Measurements from ENCODE around the gene HDAC1.

Gene HDAC1

DNA sequence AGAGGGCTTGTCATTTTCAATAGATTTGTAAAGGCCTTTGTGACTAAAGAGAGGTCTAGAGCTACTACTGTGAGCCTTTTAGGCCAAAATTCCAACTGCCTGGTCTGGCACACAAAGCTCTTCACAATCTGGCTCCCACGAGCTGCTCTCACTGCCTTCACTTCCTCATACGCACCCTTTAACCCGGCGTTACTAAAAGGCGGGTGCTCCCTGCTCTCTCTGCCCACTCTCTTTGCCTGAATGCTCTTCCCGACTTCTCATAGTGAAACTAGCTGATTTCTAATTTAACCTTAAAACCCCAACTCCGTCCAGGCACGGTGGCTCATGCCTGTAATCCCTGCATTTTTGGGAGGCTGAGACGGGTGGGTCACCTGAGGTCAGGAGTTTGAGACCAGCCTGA lies 88.2 kb downstream of the HDAC1 start:
- TF ChIP-seq, protein P1, sequence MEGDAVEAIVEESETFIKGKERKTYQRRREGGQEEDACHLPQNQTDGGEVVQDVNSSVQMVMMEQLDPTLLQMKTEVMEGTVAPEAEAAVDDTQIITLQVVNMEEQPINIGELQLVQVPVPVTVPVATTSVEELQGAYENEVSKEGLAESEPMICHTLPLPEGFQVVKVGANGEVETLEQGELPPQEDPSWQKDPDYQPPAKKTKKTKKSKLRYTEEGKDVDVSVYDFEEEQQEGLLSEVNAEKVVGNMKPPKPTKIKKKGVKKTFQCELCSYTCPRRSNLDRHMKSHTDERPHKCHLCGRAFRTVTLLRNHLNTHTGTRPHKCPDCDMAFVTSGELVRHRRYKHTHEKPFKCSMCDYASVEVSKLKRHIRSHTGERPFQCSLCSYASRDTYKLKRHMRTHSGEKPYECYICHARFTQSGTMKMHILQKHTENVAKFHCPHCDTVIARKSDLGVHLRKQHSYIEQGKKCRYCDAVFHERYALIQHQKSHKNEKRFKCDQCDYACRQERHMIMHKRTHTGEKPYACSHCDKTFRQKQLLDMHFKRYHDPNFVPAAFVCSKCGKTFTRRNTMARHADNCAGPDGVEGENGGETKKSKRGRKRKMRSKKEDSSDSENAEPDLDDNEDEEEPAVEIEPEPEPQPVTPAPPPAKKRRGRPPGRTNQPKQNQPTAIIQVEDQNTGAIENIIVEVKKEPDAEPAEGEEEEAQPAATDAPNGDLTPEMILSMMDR (IDR thresholded peaks at IDR 0.05; ENCODE audit: low read depth, low read length): no peak
- no peak overlapping the region for H3K27ac ChIP-seq
- H3K36me3 ChIP-seq: peaks cover 90% of the 10 kb centered on the region
- H3K27me3 ChIP-seq (ENCODE audit: insufficient read depth, low read depth, severe bottlenecking): no peaks in the 10 kb centered on the region
- H3K9me3 ChIP-seq (ENCODE audit: severe bottlenecking): no peaks in the 10 kb centered on the region
- no peak for DNase-seq
- no peak overlapping the region for H3K4me3 ChIP-seq (ENCODE audit: low read depth, low read length)
